Measurements from ENCODE around the gene VSIG4.

GRCh38 chrX:66051980-66052379 is 12.1 kb upstream of the VSIG4 start:
- TF ChIP-seq CEBPB (IDR thresholded peaks at IDR 0.05) (no peak), EP300 (IDR thresholded peaks at IDR 0.05; ENCODE audit: borderline replicate concordance) (no peak)
- TF ChIP-seq, protein P1, sequence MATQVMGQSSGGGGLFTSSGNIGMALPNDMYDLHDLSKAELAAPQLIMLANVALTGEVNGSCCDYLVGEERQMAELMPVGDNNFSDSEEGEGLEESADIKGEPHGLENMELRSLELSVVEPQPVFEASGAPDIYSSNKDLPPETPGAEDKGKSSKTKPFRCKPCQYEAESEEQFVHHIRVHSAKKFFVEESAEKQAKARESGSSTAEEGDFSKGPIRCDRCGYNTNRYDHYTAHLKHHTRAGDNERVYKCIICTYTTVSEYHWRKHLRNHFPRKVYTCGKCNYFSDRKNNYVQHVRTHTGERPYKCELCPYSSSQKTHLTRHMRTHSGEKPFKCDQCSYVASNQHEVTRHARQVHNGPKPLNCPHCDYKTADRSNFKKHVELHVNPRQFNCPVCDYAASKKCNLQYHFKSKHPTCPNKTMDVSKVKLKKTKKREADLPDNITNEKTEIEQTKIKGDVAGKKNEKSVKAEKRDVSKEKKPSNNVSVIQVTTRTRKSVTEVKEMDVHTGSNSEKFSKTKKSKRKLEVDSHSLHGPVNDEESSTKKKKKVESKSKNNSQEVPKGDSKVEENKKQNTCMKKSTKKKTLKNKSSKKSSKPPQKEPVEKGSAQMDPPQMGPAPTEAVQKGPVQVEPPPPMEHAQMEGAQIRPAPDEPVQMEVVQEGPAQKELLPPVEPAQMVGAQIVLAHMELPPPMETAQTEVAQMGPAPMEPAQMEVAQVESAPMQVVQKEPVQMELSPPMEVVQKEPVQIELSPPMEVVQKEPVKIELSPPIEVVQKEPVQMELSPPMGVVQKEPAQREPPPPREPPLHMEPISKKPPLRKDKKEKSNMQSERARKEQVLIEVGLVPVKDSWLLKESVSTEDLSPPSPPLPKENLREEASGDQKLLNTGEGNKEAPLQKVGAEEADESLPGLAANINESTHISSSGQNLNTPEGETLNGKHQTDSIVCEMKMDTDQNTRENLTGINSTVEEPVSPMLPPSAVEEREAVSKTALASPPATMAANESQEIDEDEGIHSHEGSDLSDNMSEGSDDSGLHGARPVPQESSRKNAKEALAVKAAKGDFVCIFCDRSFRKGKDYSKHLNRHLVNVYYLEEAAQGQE (IDR thresholded peaks at IDR 0.05; ENCODE audit: low read depth) = no peak

Measured in Ishikawa (cell line).